K562 (cell line): ENCODE results near the gene GNAZ. TPM values are rescaled to one million over a fixed set of nuclear protein-coding genes. Genes with fewer than 3 reads are reported as not detected.

ENCODE experiments used
- BCLAF1 ChIP-seq, 2 experiments: fragments of 450-650 bp in 1 of 2; IDR thresholded peaks; 2 replicates each; pipeline ENCODE4 v1.6.1; 2011 to 2017; ENCODE audit warnings: low read depth in 2 of 2, antibody characterized with exemption in 1 of 2, borderline replicate concordance in 1 of 2, low read length in 1 of 2, mild to moderate bottlenecking in 1 of 2, mixed read lengths in 1 of 2; ENCODE audit not compliant: control insufficient read depth in 1 of 2
- SAP30 ChIP-seq: fragments of 200-600 bp; sonication (generic); IDR thresholded peaks from 2 replicates; pipeline ENCODE4 v1.6.1; 2012; ENCODE audit warnings: borderline replicate concordance, low read depth, mild to moderate bottlenecking, moderate library complexity, low read length, control low read depth, inconsistent platforms; ENCODE audit not compliant: insufficient read depth, poor library complexity, severe bottlenecking
- ZNF217 ChIP-seq: sonication (generic); formaldehyde crosslinking; IDR thresholded peaks from 2 replicates; pipeline ENCODE4 v1.8.0; 2022; ENCODE audit warnings: mild to moderate bottlenecking, missing genetic modification reagents
- polyA plus RNA-seq, 8 experiments: library from polyadenylated mRNA; depleted of rRNA in 4 of 8; stranded (reverse) in 5 of 8; unstranded in 3 of 8; fragments of >200 nt; fragmentation: Nextera tagmentation in 2 of 8; fragmentation: Illumina TruSeq in 1 of 8; extraction: Ambion mirVana in 2 of 8; extraction: Trizol in 1 of 8; gene quantifications; 2 replicates each; pipeline versions ENCODE4 v1.2.1 to v1.2.3, GENCODE V29; 2011 to 2014; ENCODE audit warnings: inconsistent platforms in 1 of 8, missing spikeins in 1 of 8
- total RNA-seq, 7 experiments: library from RNA; depleted of rRNA in 6 of 7; stranded (reverse); fragments of >200 nt in 6 of 7; fragmentation: Illumina TruSeq in 2 of 7; extraction: Trizol in 2 of 7; gene quantifications; 2 replicates each; pipeline versions ENCODE4 v1.2.1 to v1.2.3, GENCODE V29; 2011 to 2021; ENCODE audit warnings: low replicate concordance in 1 of 7
- TF ChIP-seq, protein P1 (sequence below), 2 experiments: fragments of 150-350 bp in 1 of 2; IDR thresholded peaks; 2 replicates each; pipeline ENCODE4 v1.6.1; 2012 to 2016; ENCODE audit warnings: low read depth in 2 of 2, low read length in 2 of 2, mild to moderate bottlenecking in 1 of 2, moderate library complexity in 1 of 2
- TF ChIP-seq, protein P2 (sequence below): sonication (generic); formaldehyde crosslinking; IDR thresholded peaks from 2 replicates; pipeline ENCODE4 v1.8.1; 2023; ENCODE audit warnings: mild to moderate bottlenecking, missing genetic modification reagents

Gene GNAZ
- total and polyA plus RNA-seq, 9 of the 15 experiments (the other 6 are each of a cell fraction or from before 2014, with no cell fraction given): 0.04 to 0.22 (median 0.13) TPM; not detected in 3

GRCh38 chr22:23084453-23085350 lies 14.4 kb downstream of the GNAZ start (continued):
- no peak for TF ChIP-seq BCLAF1 (IDR thresholded peaks at IDR 0.05; ENCODE audit: borderline replicate concordance in 1 of 2, control insufficient read depth in 1 of 2, low read depth in 2 of 2, low read length in 1 of 2)
- TF ChIP-seq, protein P1, sequence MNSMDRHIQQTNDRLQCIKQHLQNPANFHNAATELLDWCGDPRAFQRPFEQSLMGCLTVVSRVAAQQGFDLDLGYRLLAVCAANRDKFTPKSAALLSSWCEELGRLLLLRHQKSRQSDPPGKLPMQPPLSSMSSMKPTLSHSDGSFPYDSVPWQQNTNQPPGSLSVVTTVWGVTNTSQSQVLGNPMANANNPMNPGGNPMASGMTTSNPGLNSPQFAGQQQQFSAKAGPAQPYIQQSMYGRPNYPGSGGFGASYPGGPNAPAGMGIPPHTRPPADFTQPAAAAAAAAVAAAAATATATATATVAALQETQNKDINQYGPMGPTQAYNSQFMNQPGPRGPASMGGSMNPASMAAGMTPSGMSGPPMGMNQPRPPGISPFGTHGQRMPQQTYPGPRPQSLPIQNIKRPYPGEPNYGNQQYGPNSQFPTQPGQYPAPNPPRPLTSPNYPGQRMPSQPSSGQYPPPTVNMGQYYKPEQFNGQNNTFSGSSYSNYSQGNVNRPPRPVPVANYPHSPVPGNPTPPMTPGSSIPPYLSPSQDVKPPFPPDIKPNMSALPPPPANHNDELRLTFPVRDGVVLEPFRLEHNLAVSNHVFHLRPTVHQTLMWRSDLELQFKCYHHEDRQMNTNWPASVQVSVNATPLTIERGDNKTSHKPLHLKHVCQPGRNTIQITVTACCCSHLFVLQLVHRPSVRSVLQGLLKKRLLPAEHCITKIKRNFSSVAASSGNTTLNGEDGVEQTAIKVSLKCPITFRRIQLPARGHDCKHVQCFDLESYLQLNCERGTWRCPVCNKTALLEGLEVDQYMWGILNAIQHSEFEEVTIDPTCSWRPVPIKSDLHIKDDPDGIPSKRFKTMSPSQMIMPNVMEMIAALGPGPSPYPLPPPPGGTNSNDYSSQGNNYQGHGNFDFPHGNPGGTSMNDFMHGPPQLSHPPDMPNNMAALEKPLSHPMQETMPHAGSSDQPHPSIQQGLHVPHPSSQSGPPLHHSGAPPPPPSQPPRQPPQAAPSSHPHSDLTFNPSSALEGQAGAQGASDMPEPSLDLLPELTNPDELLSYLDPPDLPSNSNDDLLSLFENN (IDR thresholded peaks at IDR 0.05; ENCODE audit: low read depth in 2 of 2, low read length in 2 of 2): 0 out of 4 replicates have a peak, but pooled peaks of 1 of the 2 experiments have one; percentile 32
- TF ChIP-seq, protein P2, sequence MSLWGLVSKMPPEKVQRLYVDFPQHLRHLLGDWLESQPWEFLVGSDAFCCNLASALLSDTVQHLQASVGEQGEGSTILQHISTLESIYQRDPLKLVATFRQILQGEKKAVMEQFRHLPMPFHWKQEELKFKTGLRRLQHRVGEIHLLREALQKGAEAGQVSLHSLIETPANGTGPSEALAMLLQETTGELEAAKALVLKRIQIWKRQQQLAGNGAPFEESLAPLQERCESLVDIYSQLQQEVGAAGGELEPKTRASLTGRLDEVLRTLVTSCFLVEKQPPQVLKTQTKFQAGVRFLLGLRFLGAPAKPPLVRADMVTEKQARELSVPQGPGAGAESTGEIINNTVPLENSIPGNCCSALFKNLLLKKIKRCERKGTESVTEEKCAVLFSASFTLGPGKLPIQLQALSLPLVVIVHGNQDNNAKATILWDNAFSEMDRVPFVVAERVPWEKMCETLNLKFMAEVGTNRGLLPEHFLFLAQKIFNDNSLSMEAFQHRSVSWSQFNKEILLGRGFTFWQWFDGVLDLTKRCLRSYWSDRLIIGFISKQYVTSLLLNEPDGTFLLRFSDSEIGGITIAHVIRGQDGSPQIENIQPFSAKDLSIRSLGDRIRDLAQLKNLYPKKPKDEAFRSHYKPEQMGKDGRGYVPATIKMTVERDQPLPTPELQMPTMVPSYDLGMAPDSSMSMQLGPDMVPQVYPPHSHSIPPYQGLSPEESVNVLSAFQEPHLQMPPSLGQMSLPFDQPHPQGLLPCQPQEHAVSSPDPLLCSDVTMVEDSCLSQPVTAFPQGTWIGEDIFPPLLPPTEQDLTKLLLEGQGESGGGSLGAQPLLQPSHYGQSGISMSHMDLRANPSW (CRISPR knock-in tag): 0 out of 2 replicates have a peak, but pooled peaks have one; percentile 51
- no peak for TF ChIP-seq SAP30
- TF ChIP-seq ZNF217 (CRISPR knock-in tag): no peak
- TF ChIP-seq, all 486 proteins: peak for 11
